Peyer's patch (tissue), 4 donors: ENCODE results near the gene MAP3K5. TPM values are rescaled to one million over a fixed set of nuclear protein-coding genes. Genes with fewer than 3 reads are reported as not detected.

ENCODE experiments used
- DNase-seq, 3 donors: peaks; one replicate each; pipeline ENCODE4 v3.0.0-alpha.2; 2017 to 2019
- H3K27ac ChIP-seq, 4 donors: fragments of 200-600 bp; sonication (generic); one replicate each; pipeline ENCODE4 v1.5.1; 2016 to 2019
- H3K27me3 ChIP-seq, 2 donors: fragments of 200-600 bp; sonication (generic); one replicate each; pipeline ENCODE4 v1.5.1; 2019
- H3K36me3 ChIP-seq, 3 donors: fragments of 200-600 bp; sonication (generic); one replicate each; pipeline ENCODE4 v1.5.1; 2016 to 2019
- H3K4me1 ChIP-seq, 4 donors: fragments of 200-600 bp; sonication (generic); one replicate each; pipeline ENCODE4 v1.5.1; 2016 to 2019
- H3K4me3 ChIP-seq, 4 donors: fragments of 200-600 bp; sonication (generic); 1 replicate in 3 of 4; 2 replicates in 1 of 4; pipeline ENCODE4 v1.5.1; 2016 to 2019; ENCODE audit warnings: mild to moderate bottlenecking in 1 of 4
- H3K9me3 ChIP-seq, 4 donors: fragments of 200-600 bp; sonication (generic); one replicate each; pipeline ENCODE4 v1.5.1; 2016 to 2019; ENCODE audit warnings: mild to moderate bottlenecking in 1 of 4
- CTCF ChIP-seq, 6 experiments: fragments of 450-650 bp in 4 of 6; fragments of 200-600 bp in 2 of 6; sonication (generic) in 1 of 6; IDR thresholded peaks; one replicate each; pipeline ENCODE4 v1.5.1; 2017 to 2019; ENCODE audit warnings: antibody characterized with exemption in 6 of 6, mild to moderate bottlenecking in 3 of 6, moderate library complexity in 1 of 6
- POLR2A ChIP-seq, 2 donors: fragments of 450-650 bp; IDR thresholded peaks; one replicate each; pipeline ENCODE4 v1.5.1; 2017; ENCODE audit warnings: antibody characterized with exemption in 2 of 2, mild to moderate bottlenecking in 2 of 2, moderate library complexity in 2 of 2
- total RNA-seq, 4 donors: library from RNA; depleted of rRNA; stranded (reverse); fragments of >200 nt; gene quantifications; one replicate each; pipeline ENCODE4 v1.1.0, GENCODE V29; 2016

Gene MAP3K5
- total RNA-seq, 4 donors from 2014 or later: 14.2 to 46.2 (median 23.2) TPM

- no peaks in the 10 kb centered on the region for H3K36me3 ChIP-seq
- peaks cover 6 to 60% (median 15%) of the 10 kb centered on the region in 4 donors for H3K4me1 ChIP-seq
- peak overlapping the region in 3 of 4 donors; percentile 6 to 59 (median 53) for H3K27ac ChIP-seq
Measured at GRCh38 chr6:136784910-136785746, 7.1 kb downstream of the MAP3K5 start.

GRCh38 chr6:136784271-136784664 is 8.0 kb downstream of the MAP3K5 start:
- H3K27me3 ChIP-seq: no peaks in the 10 kb centered on the region
- H3K4me1 ChIP-seq: peaks cover 6 to 62% (median 15%) of the 10 kb centered on the region in 4 donors
- H3K9me3 ChIP-seq: no peaks in the 10 kb centered on the region
- no peak for DNase-seq
- H3K27ac ChIP-seq: peak overlapping the region; percentile 0 to 59 (median 12)
- TF ChIP-seq POLR2A (IDR thresholded peaks at IDR 0.05) (no peak), CTCF (IDR thresholded peaks at IDR 0.05) (no peak)
- peak overlapping the region in 2 of 4 donors; percentile 2 to 12 for H3K4me3 ChIP-seq
- H3K36me3 ChIP-seq: no peaks in the 10 kb centered on the region

More at GRCh38 chr6:136784910-136785746, 7.1 kb downstream of the MAP3K5 start:
- H3K4me3 ChIP-seq: peak overlapping the region in 2 of 4 donors; percentile 18 to 19
- H3K27me3 ChIP-seq: no peaks in the 10 kb centered on the region
- H3K9me3 ChIP-seq: no peaks in the 10 kb centered on the region
- no peak for TF ChIP-seq POLR2A (IDR thresholded peaks at IDR 0.05)
- TF ChIP-seq CTCF (IDR thresholded peaks at IDR 0.05): no peak
- DNase-seq: peak in 2 of 3 donors; percentile 82 to 86

- Histone ChIP-seq H3K27ac (peak overlapping the region; percentile 0 to 59 (median 12)), H3K27me3 (no peaks in the 10 kb centered on the region), H3K36me3 (no peaks in the 10 kb centered on the region), H3K4me3 (peak overlapping the region in 2 of 4 donors; percentile 2 to 12), H3K4me1 (peaks cover 6 to 56% (median 15%) of the 10 kb centered on the region in 4 donors), H3K9me3 (no peaks in the 10 kb centered on the region)
- TF ChIP-seq CTCF (IDR thresholded peaks at IDR 0.05): peak in 5 of 6 experiments; percentile 8 to 30 (median 12)
- no peak for TF ChIP-seq POLR2A (IDR thresholded peaks at IDR 0.05)
- DNase-seq: peak in 2 of 3 donors; percentile 70 to 76
Measured at GRCh38 chr6:136783495-136784270, 8.6 kb downstream of the MAP3K5 start.

- no peak overlapping the region for H3K27ac ChIP-seq
- no peaks in the 10 kb centered on the region for H3K9me3 ChIP-seq
- H3K4me1 ChIP-seq: peaks cover 6 to 50% (median 15%) of the 10 kb centered on the region in 4 donors
- H3K36me3 ChIP-seq: no peaks in the 10 kb centered on the region
- no peaks in the 10 kb centered on the region for H3K27me3 ChIP-seq
- no peak overlapping the region for H3K4me3 ChIP-seq
- TF ChIP-seq CTCF (IDR thresholded peaks at IDR 0.05) (no peak), POLR2A (IDR thresholded peaks at IDR 0.05) (no peak)
- DNase-seq: no peak
Measured at GRCh38 chr6:136783021-136783420, 9.3 kb downstream of the MAP3K5 start.

- no peak for TF ChIP-seq POLR2A (IDR thresholded peaks at IDR 0.05)
- no peak for TF ChIP-seq CTCF (IDR thresholded peaks at IDR 0.05)
- H3K36me3 ChIP-seq: no peaks in the 10 kb centered on the region
- no peak for DNase-seq
- no peaks in the 10 kb centered on the region for H3K27me3 ChIP-seq
- peaks cover under 1 to 41% (median 15%) of the 10 kb centered on the region in 4 donors for H3K4me1 ChIP-seq
- no peak overlapping the region for H3K4me3 ChIP-seq
- no peak overlapping the region for H3K27ac ChIP-seq
- H3K9me3 ChIP-seq: no peaks in the 10 kb centered on the region
Measured at GRCh38 chr6:136782021-136782770, 10.1 kb downstream of the MAP3K5 start.
